Fibroblast of skin of scalp (primary cell): ENCODE data around the gene VAV2.

Source experiments
- DNase-seq: peaks from one replicate; pipeline ENCODE4 v3.0.0-alpha.2; 2013

Gene VAV2

DNA sequence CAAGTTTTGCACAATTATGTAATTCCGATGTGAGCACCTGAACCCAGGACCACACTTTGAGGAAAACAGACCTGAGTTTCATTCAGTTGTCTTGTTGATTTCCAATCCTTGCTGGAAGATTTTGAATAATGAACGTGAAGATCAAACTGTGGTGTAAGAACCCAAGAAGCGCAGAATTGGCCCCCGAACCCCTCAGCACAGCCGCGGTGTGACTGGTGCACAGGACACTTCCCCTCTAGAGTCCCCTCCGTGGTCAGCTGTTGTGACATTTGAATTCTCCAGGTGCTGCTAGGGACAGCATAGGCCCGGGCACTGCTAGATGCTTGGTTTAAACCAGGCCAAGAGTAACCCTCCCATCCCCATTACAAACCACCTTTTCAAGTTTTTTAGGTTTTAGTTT lies 34.9 kb upstream of the VAV2 start:
- no peak for DNase-seq

DNA sequence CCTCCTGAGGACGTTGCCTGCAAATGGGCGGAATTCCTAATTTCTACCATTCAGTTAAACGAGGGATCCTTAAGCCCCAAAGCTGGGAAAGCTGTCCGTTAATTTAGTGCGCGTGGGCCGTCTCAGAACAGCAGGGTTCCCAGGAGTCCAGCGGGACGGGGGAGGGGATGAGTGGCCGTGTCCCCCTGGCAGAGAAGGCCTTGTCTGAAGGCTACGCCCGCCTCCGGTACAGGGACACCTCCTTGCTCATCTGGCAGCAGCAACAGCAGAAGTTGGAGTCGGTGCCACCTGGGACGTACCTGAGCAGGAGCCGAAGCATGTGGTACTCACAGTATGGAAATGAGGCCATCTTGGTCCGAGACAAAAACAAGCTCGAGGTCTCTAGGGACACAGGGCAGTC lies 34.5 kb upstream of the VAV2 start:
- no peak for DNase-seq

DNA sequence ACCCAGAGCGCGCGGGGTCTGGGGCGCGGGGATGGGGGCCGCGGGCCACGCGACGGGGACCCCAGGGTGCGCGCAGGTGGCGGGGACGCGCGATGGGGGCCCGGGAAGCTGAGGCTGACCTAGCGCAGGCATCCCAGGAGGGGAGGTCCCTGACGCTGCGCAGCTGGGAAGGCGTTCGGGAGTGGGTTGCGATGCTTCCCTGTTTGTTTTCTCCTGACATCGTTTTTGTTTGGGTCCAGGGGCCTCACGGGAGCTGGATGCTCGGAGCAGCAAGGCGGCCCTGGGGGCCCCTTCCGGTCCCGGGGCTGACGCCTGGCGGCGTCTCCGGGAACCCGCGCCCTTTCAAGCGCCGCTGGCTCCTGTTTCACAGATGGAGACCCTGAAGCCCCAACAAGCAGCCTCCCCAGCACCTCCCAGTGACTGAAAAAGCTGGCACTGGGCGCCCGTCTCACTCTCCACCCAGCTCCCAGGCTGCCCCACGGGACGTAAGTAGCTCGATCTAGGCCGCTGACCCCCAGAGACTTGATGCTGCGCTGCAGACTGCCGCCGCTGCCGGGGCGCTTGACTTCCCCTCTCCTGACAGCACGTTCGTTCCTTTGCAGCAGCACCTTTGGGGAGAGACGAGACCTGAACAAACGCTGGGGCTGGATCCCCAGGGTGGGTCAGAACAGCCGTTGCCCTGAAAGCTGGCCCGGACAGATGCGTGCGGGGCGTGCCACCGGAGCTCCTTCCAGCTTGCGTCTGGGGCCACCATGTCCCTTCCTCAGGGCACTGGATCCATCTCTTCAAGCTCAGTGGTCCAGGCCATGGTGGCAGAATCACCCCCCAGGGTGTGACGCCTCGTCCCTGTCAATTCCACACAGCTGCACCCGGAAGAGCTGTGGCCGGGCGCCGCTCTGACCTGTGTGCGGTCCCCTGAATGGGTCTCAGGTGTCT lies 33.8 kb upstream of the VAV2 start:
- DNase-seq, result peak; percentile 15

DNA sequence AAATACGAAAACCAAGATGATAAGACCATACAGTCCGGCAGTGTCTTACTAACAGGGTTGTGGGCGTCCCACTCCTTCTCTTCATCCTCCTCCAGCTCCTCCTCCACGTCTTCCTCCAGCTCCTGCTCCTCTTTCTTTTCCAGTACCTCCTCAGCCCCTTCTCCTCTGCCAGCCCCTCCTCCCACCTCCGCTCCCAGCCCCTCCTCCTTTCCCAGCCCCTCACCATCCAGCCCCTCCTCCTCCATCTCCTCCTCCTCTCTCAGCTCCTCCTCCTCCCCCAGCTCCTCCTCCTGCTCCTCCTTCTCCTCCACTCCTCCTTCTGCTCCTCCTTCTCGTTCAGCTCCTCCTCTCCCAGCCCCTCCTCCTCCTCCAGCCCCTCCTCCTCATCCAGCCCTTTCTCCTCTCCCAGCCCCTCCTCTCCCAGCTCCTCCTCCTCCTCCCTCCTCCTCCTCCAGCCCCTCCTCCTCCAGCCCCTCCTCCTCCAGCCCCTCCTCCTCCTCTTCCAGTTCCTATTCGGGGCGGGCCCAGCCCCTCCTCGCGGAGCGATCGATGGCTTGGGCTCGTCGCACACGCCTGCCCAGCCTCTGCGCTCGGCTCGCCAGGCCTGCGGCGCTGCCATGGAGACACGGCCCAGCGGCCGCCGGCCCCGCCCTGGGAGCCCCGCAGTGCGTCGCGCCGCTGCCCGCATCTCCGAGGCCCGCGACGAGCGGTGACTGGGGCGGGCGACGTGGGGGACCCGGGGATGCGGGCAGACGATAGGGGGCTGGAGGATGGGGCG lies 32.9 kb upstream of the VAV2 start, which contains the start of gene BRD3OS:
Gene BRD3OS, plus strand, starts transcription at position 654 of the 778 bp plus-strand sequence. CDS start 1,267 bp downstream, outside the sequence.
- peak; percentile 100 for DNase-seq

DNA sequence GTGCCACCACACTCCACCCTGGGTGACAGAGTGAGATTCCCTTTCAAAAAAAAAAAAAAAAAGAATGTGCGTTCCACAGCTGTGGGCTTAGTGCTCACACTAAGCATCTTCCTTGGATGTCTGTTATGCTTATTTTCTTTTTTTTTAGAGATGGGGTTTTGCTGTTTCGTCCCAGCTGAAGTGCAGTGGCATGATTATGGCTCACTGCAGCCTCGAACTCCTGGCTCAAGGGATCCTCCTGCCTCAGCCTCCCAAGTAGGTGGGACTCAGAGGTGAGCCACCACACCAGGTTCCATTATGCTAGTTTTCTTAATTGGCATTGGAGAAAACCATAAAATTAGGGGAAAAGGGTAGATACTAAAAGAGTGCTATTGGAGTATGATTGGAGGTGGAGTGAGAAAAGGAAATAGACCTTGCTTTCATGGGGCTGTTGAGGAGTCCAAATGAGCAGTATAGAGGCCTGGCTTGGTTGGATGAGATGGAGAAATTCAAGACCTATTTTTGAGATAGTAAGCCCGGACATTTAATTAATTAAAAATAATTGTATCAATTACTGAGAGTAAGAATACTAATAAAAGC lies 32.2 kb upstream of the VAV2 start:
- DNase-seq, result no peak

DNA sequence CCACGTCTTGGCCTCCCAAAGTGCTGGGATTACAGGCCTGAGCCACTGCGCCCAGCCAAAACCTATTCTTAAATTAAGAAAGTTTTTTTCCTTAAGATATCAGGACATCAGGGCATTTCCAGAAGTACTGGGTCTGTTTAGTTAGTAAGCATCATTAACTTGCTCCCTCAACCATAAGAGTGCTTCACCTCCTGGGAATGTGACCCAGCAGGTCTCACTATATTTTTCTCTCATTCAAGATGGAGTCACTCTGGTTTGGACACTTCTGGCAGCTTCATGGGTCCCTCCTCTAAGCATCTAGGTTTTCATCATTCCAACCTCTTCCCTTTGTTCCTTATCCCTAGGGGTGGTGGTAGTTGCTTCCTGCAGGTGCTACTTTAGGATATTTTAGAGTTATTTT lies 22.8 kb upstream of the VAV2 start:
- no peak for DNase-seq

DNA sequence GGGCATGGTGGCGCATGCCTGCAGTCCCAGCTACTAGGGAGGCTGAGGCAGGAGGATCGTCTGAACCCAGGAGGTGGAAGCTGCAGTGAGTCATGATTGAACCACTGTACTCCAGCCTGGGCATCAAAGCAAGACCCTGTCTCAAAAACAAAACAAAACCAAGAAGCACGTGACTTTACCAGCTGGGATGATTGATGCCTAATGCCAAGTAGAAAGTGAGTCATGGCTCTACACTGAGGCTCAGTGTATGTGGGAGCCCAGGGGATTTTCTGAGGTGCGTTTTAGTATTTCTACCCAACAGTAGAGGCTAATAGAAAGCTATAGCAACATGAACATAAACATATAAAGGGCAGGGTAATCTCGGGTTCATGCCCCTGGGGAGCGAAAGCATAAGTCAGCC lies 19.3 kb upstream of the VAV2 start:
- DNase-seq, result no peak

DNA sequence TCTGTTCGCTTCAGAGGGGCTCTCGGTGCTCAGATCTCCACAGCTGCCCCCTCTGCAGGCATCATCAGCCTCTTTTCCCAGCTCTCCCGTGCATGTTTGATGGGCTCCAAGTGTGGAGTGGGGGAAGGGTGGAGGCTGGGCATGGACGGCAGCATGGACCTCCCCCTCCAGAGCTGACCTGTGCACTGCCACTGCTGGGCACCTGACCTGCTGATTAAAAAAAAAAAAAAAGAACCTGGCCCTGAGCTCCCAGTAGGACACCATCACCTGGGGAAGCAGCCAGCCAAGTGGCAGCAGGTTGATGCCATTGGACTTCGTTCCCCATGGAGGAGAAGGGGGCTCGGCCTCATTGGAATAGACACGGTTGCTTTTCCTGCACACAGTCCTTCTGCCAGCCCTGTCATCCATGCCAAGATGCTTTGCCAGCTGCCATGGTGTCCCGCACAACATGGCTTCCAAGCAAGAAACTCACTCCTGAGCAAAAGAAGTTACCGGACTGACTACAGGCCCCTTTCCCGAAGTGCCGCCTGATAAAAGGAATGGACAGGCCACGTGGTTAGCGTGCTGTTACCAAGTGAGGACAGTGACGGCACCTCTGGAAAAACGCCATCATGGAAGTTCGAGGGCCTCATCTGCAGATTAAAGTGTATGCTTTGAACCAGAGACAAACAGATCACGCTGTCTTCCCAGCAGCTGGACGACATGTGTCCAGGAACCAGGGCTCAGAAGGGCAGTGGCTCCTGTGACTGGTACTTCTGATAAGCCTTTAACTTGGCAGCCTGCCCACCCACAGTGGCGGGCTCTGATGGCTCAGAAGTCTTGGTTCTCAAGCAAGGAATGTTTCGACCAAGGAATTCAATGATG lies 18.4 kb upstream of the VAV2 start:
- no peak for DNase-seq

DNA sequence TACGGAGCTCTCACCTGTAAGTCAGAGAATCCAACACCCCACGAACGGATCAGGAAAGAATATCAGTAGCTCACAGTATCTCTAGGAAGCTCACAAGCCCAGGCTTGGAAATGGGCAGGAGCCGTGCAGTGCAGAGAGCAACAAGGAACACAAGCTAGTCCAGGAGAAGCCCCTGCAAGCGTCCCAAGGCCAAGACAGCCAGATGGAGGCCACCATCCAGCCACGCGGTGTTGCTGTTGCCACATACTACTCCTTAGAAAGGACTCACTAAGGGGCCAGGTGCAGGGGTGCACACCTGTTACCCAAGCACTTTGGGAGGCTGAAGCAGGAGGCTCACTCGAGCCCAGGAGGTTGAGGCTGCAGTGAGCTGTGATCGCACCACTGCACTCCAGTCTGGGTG lies 15.4 kb upstream of the VAV2 start:
- no peak for DNase-seq

DNA sequence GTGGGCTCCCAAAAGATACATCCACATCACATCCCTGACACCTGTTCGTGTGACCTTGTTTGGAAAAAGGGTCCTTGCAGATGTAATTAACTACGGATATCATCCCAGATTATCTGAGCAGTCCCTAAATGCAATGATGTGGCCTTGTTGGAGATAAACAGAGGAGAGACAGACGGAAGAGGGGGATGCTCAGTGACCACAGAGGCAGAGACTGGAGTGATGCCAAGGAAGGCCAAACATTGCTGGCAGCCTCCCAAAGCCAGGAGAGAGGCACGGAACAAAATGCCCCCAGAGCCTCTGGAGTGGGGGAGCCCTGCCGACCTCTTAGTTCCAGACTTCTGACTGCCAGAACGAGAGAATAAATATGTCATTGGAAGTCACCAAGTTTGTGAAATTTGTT lies 15.0 kb upstream of the VAV2 start:
- DNase-seq, result no peak

DNA sequence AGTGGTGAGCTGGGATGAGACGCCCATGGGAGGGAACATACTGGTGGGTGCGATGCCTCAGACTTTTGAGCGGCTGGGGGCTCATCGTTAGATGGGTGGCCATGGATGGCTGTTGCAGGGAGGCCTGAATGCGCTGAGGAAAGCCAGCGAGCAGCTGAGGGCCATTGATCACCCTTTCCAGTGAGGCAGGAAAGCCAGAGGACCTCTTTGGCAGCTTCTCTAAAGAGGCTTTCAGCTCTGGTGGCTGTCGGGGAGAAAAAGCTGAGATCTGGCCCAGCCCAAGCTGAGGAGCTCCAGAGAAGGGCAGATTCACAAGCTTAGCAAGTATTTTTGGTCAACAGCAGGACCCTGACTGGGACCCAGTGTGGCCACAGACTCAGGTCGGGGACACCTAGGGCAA lies 13.3 kb upstream of the VAV2 start:
- DNase-seq, result no peak

DNA sequence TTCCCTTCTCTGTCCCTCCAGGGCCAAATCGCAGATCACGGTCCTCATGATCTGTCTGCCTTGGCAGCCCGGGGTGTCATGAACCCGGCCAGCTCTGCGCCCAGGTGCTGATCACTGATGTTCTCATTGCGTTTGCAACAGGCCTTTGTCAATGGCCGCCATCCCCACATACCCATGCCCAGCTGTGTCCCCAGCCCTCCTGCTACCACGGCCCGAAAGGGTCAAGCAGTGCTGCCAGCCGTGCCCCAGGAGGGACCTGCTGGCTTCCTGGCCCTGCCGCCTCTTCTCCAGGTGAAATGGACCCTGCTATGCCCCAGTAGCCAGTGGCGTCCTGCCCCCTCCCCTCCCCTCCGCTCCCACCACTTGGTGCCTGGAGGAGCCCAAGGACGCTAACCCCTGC lies 12.8 kb upstream of the VAV2 start:
- no peak for DNase-seq

DNA sequence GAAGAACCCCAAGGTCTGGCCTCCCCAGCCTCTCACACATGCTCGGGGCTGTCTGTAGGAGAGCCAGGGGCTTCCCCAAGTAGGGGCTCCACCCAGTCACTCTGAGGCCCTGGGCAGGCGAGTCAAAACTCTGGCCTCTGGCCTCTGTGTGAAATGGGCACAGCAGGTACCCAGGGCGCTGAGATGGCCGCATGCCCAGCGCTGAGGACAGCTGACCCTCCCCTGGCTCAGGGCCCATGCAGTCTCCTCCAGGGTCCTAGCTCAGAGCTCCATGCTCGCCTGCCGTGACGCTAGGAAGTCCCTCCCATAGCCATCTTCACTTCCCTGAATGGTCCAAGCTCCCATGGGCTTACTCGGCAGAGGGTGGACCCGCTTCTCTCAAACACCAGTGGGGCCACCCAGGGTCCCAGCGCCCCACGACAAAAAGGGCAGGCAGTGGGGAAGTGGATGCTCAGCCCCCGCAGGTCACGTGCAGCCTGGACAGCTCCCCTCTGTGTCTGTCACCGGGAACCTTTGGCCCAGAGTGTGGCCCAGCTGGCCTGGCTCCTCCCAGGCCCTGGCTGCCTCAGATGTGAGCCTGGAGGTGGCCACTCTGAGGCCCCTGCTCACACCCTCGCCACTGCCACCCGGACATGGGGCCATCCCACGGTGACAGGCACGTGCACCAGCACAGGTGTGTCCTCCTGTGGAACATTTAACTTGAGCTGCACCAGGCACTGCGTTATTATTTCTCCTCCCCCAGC lies 12.2 kb upstream of the VAV2 start:
- no peak for DNase-seq

DNA sequence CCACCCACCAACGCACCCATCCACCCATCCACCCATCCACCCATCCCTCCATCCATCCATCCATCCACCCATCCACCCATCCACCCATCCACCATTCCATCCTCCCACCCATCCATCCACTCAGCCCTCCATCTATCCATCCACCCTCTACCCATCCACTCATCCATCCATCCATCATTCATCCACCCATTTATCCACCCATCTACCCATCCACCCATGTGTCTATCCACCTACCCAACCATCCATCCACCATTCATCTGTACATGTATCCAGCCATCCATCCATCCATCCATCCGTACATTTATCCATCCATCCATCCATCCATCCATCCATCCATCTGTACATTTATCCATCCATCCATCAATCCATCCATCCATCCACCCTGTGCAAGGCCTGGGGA lies 11.1 kb upstream of the VAV2 start:
- no peak for DNase-seq

DNA sequence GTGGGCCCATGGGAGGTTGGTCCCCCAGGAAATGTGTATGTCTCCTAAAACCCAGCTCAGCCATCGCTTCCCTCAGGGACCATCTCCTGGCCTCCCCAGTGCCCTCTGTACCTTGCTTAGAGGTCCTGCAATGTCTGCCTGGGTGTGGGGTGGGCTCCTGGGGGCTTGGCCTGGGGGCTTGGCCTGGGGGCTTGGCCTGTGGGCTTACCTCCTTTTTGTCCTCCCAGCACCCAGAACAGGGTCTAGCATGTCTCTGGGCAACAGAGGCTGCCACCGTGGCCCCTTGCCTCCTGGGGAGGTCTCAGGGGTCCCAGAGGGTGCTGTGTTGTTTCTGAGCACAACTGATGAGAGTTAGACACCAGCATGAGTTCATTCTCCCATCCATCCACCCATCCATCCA lies 10.7 kb upstream of the VAV2 start:
- no peak for DNase-seq

DNA sequence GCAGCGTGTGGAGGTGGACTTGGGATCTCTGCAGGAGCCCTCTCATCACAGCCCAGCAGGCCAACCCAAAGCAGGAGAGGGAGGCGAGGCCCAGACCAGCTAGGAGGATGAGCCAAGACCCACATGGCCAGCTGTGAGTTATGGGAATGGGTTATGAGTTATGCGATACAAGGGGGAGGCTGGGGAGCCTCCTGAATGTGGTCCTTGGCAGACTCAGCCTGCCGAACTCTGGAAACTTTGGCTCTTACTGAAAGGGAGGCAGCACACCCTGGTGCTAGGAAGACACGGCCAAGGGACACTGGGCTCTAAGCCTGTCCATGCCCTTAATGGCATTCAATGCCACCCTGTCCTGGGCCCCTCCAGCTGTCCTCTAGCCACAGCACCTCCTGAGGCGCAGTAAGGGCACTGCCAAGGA lies 7.7 kb upstream of the VAV2 start:
- DNase-seq, result peak; percentile 40

DNA sequence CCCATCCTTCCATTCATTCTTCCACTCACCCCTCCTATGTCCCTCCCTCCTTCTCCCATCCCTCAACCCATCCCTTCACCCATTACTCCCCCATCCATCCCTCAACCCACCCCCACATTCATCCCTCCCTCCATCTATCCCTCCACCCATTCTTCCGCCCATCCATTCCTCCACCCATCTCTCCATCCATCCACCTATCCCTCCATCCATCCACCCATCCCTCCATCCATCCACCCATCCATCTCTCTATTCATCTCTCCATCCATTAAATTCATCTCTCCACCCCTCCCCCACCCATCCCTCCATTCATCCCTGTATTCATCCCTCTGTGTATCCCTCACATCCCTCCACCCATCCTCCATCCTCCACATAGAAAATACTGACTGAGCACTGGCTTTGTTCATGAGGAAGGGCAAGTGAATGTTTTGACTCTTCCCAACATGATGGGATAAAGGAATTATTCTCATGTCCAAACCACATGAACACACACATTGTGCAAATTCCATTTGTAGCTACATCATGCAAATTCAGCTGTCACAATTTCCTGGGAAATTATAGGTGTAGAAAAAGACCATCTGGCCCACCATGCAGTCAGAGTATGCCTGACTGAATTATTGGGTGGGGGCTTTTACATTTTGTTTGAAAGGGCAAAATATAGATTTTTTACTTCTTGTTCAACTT lies 6.9 kb upstream of the VAV2 start:
- peak; percentile 70 for DNase-seq

DNA sequence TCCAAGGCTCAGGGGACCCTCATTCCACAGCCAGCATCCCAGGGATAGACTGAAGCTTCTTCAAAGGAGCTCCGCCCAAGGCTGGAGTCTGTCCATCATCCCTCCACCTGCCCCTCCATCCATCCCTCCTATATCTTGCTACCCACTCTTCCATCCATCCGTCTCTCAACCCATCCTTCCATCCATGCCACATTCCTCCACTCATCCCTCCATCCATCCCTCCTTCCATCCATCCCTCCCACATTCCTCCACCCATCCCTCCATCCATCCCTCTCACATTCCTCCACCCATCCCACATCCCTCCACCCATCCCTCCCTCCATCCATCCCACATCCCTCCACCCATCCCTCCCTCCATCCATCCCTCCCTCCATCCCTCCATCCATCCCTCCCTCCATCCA lies 5.5 kb upstream of the VAV2 start:
- DNase-seq, result no peak

DNA sequence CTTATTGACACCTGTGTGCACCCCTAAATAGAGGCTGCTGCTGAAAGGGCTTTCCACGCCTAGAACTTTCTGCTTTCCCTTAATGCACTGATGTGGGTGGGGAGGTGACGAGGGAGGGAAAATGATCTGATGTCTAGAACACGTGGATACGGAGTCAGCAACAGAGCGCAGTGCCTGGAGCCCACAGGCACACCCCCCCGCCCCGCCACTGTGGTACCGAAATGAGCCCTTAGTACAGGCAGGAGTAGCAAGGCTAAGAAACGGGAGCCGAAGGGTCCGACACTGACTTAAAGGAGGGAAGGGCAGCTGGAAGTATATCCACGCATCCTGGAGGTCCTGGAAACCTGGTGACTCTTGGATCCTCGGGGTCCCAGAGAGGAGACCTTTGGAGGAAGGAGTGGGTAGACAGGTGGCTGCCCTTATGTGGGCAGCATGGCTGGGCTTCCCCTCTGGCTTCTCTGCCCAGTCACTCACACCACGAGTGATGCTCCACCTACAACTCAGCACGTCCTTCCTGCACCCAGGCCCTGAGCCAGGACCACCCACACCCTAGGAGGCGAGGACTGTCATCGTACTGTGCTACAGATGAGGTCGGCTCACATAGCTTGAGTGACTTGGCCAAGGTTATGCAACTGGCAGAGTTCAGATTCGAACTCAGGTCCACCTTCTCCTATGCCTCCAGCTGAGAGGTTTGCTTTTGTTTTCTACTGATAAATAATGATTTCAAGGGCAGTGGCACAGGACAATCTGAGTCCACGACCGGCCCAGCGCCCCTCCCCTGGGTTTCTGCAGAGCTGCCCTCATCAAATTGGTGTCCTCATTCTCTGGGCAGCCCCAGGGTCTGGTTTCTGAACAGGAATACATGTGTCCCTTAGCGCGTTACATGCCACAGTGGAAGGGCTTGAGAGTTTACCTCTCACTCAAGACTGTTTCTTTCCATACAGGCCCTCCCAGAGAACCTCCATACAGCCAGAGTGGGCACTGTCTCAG lies 4.7 kb upstream of the VAV2 start:
- DNase-seq, result peak; percentile 8
